Measurements from ENCODE around the gene DPY19L3. TPM values are rescaled to one million over a fixed set of nuclear protein-coding genes. Genes with fewer than 3 reads are reported as not detected.

DPY19L3 gene, protein sequence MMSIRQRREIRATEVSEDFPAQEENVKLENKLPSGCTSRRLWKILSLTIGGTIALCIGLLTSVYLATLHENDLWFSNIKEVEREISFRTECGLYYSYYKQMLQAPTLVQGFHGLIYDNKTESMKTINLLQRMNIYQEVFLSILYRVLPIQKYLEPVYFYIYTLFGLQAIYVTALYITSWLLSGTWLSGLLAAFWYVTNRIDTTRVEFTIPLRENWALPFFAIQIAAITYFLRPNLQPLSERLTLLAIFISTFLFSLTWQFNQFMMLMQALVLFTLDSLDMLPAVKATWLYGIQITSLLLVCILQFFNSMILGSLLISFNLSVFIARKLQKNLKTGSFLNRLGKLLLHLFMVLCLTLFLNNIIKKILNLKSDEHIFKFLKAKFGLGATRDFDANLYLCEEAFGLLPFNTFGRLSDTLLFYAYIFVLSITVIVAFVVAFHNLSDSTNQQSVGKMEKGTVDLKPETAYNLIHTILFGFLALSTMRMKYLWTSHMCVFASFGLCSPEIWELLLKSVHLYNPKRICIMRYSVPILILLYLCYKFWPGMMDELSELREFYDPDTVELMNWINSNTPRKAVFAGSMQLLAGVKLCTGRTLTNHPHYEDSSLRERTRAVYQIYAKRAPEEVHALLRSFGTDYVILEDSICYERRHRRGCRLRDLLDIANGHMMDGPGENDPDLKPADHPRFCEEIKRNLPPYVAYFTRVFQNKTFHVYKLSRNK
- total RNA-seq (62.7 TPM), polyA plus RNA-seq (6.9 TPM)

DNA sequence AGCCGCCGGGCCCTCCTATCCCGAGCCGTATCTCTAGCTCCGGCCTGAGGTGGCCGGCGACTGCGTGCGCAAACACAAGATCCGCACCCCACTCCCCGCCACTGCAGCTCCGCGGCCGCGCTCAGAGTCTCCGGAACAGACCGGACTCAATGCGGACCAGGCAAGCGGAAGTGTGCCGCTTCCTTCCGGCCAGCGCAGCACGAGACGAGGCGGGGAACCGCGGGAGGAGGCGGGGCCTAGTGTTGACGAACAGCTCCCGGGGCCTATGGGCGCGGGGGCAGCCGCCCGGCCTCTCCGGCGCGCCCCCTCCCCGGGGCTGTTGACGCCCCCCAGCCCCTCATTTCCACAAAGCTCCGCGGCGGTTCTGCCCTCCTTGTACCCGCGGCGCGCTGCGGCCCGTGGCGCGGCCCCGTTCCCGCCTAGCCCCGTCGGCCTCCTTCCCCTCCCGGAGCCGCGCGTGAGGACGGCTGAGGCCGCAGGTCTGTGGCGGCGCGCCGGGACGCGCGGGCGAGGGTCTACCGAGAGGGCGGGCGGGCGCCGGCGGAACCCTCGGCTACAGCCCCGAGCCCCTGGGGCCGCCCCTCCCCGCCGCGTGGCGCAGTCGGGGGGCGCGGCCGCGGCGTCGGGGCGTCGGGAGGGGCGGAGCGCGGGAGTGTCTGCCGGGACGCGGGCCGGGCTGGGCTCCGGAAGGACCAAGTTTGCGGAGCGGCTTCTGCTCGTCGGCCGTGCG is at the start of gene DPY19L3:
Gene DPY19L3, plus strand, starts transcription at position 340 of the 730 bp plus-strand sequence. CDS start 2,484 bp downstream, outside the sequence.
- peak within 1 kb of the TSS; percentile 100 for H3K27ac ChIP-seq (ENCODE audit: low read depth)

GRCh38 chr19:32357720-32358119 is 47.9 kb upstream of the DPY19L3 start:
- H3K27ac ChIP-seq (ENCODE audit: low read depth), result no peak overlapping the region
- WGBS, result 13% methylated on average over 2 of the region's 2 CpGs
- no peaks in the 10 kb centered on the region for H3K4me1 ChIP-seq (ENCODE audit: insufficient read depth)
- H3K4me3 ChIP-seq (ENCODE audit: low read depth, low read length), result no peak overlapping the region
- peaks cover 7% of the 10 kb centered on the region for H3K36me3 ChIP-seq (ENCODE audit: insufficient read depth)
- no peak for DNase-seq (ENCODE audit: extremely low spot score)

More for the DNA sequence above, at the start of gene DPY19L3:
- Histone ChIP-seq H3K36me3 (ENCODE audit: insufficient read depth) (no peaks in the 10 kb centered on the region), H3K4me1 (ENCODE audit: insufficient read depth) (no peaks in the 10 kb centered on the region), H3K4me3 (ENCODE audit: low read depth, low read length) (peak within 1 kb of the TSS; percentile 98)
- DNase-seq (ENCODE audit: extremely low spot score), result peak; percentile 85
- WGBS, result under 1% methylated on average over 104 of the region's 104 CpGs

DNA sequence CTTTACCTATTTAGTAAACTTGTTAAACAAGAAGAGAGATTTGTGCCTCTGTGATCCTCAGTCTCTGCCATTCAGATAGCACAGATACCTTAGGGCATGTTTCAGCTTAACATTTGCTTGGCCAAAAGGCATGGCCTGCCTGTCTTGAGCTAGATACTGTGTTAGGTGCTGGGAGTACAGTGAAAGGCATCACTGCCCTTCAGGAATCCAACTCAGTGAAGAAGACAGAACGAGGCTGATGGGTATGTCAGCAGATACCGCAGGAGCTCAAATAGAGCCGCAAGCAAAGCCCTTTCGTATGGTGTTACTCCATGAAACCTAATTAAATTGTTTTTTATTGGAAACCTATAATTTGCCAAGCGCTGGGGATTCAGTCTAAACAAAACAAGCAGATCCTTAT is 47.2 kb upstream of the DPY19L3 start:
- WGBS, result 78% methylated on average over 5 of the region's 5 CpGs
- Histone ChIP-seq H3K4me3 (ENCODE audit: low read depth, low read length) (no peak overlapping the region), H3K36me3 (ENCODE audit: insufficient read depth) (peaks cover 5% of the 10 kb centered on the region), H3K4me1 (ENCODE audit: insufficient read depth) (no peaks in the 10 kb centered on the region), H3K27ac (ENCODE audit: low read depth) (no peak overlapping the region)
- DNase-seq (ENCODE audit: extremely low spot score), result no peak

DNA sequence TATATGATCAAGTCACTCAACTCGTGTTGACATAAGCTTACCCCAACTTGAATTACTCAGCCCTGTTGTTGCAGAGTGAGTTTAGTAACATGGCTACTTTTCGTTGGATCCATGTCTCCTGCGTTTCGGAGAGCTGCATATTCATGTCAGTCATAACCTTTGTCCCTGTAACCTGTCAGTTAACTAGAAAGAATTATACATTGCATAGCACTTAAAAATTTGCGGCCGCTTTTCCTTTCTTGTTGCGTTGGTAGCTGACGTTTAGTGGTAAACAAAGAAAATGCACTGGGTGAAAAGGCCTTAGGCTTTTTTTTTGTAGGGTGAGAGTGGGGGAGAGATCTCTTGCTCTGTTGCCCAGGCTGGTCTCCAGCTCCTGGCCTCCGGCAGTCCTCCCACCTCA is 46.0 kb upstream of the DPY19L3 start:
- Histone ChIP-seq H3K27ac (ENCODE audit: low read depth) (no peak overlapping the region), H3K4me3 (ENCODE audit: low read depth, low read length) (no peak overlapping the region), H3K4me1 (ENCODE audit: insufficient read depth) (no peaks in the 10 kb centered on the region), H3K36me3 (ENCODE audit: insufficient read depth) (peaks cover 3% of the 10 kb centered on the region)
- DNase-seq (ENCODE audit: extremely low spot score), result no peak
- 85% methylated on average over 9 of the region's 9 CpGs for WGBS

DNA sequence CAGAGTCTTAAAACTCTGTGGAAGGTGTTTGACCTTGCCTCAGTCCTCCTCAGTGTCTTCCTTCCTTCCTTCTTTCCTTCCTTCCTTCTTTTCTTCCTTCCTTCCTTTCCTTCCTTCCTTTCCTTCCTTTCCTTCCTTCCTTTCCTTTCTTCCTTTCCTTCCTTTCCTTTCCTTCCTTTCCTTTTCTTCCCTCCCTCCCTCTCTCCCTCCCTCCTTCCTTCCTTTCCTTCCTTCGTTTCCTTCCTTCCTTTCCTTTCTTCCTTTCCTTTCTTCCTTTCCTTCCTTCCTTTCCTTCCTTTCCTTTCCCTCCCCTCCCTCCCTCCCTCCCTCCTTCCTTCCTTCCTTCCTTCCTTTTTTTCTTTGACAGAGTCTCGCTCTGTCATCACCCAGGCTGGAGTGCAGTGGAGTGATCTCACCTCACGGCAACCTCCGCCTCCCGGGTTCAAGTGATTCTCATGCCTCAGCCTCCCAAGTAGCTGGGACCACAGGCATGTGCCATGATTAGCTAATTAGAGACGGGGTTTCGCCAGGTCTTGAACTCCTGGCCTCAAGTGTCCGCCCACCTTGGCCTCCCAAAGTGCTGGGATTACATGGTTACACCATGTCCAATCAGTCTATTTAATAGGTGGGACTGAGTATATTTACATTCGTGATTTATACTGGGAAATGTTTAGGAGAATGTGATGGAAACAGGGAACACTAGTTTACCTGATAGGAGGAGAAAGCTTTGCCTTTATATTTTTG is 43.8 kb upstream of the DPY19L3 start:
- no peak for DNase-seq (ENCODE audit: extremely low spot score)
- Histone ChIP-seq H3K4me1 (ENCODE audit: insufficient read depth) (no peaks in the 10 kb centered on the region), H3K4me3 (ENCODE audit: low read depth, low read length) (no peak overlapping the region), H3K36me3 (ENCODE audit: insufficient read depth) (peaks cover 3% of the 10 kb centered on the region), H3K27ac (ENCODE audit: low read depth) (no peak overlapping the region)
- 94% methylated on average over 9 of the region's 9 CpGs for WGBS

DNA sequence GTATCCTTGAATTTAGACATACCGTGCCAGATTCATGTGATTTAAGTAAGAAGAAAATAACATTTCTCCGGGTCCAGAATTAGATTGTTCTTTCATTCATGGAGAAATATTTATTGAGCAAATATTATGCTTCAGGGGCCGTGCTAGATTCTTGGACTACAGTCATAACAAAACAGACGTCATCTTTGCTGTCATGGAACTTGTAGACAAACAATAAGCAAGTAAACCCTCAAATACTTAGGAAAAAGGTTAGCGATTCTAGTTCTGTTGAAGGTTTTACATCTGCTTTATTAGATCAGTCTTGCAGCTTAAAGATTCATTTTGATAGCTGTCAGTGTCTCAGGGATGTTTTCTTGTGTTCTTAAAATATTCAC is 43.3 kb upstream of the DPY19L3 start:
- 88% methylated on average over 5 of the region's 5 CpGs for WGBS
- Histone ChIP-seq H3K36me3 (ENCODE audit: insufficient read depth) (peaks cover 3% of the 10 kb centered on the region), H3K27ac (ENCODE audit: low read depth) (no peak overlapping the region), H3K4me3 (ENCODE audit: low read depth, low read length) (no peak overlapping the region), H3K4me1 (ENCODE audit: insufficient read depth) (no peaks in the 10 kb centered on the region)
- no peak for DNase-seq (ENCODE audit: extremely low spot score)

DNA sequence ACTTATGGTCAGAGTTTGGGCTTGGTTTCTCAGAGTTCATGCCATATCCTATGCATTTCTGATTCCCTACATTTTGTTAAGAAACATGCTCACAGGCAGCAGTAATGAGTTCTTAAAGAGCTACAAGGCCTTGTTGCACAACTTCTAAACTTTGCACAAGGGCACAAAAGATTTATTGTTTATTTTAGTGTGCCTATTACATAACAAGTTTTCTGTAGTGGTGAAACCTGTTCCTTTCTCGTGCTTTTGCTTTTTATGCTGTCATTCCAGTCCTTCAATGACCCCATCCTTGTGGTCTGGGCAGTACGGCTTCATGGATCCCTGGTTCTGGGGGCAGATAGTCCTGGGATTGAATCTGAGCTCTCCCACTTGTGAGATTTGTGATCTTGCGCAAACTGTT is 42.4 kb upstream of the DPY19L3 start:
- WGBS, result 82% methylated on average over 3 of the region's 3 CpGs
- DNase-seq (ENCODE audit: extremely low spot score), result no peak
- H3K36me3 ChIP-seq (ENCODE audit: insufficient read depth), result peaks cover 3% of the 10 kb centered on the region
- no peak overlapping the region for H3K4me3 ChIP-seq (ENCODE audit: low read depth, low read length)
- peak overlapping the region; percentile 6 for H3K27ac ChIP-seq (ENCODE audit: low read depth)
- no peaks in the 10 kb centered on the region for H3K4me1 ChIP-seq (ENCODE audit: insufficient read depth)

DNA sequence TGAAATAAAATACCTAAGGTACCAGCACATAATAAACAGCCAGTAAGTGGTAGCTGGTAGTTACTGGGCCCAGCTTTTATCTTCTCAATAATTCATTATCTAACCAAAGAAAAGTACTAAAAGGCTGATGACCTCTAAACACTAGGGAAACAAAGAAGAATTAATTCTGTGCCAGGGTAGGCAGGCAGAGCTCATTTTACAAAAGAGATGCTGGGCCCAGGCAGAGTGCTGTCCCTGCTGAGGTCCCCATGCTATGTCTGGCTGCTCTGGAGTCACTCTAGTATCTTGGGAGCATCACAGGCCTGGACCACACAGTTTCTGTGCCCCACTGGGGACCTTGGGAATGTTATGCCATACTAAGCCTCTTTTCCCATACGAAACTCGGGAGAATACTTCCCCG is 41.9 kb upstream of the DPY19L3 start:
- DNase-seq (ENCODE audit: extremely low spot score), result no peak
- 92% methylated on average over 3 of the region's 3 CpGs for WGBS
- no peaks in the 10 kb centered on the region for H3K4me1 ChIP-seq (ENCODE audit: insufficient read depth)
- H3K27ac ChIP-seq (ENCODE audit: low read depth), result peak overlapping the region; percentile 39
- H3K4me3 ChIP-seq (ENCODE audit: low read depth, low read length), result no peak overlapping the region
- peaks cover under 1% of the 10 kb centered on the region for H3K36me3 ChIP-seq (ENCODE audit: insufficient read depth)

GRCh38 chr19:32364040-32364439 is 41.5 kb upstream of the DPY19L3 start:
- Histone ChIP-seq H3K4me1 (ENCODE audit: insufficient read depth) (no peaks in the 10 kb centered on the region), H3K27ac (ENCODE audit: low read depth) (no peak overlapping the region), H3K36me3 (ENCODE audit: insufficient read depth) (no peaks in the 10 kb centered on the region), H3K4me3 (ENCODE audit: low read depth, low read length) (no peak overlapping the region)
- no peak for DNase-seq (ENCODE audit: extremely low spot score)
- 93% methylated on average over 1 of the region's 1 CpG for WGBS

GRCh38 chr19:32367063-32367462 is 38.5 kb upstream of the DPY19L3 start:
- Histone ChIP-seq H3K36me3 (ENCODE audit: insufficient read depth) (no peaks in the 10 kb centered on the region), H3K4me3 (ENCODE audit: low read depth, low read length) (no peak overlapping the region), H3K4me1 (ENCODE audit: insufficient read depth) (no peaks in the 10 kb centered on the region), H3K27ac (ENCODE audit: low read depth) (no peak overlapping the region)
- 83% methylated on average over 6 of the region's 6 CpGs for WGBS
- DNase-seq (ENCODE audit: extremely low spot score), result no peak

GRCh38 chr19:32367948-32368536 is 37.5 kb upstream of the DPY19L3 start:
- Histone ChIP-seq H3K4me3 (ENCODE audit: low read depth, low read length) (no peak overlapping the region), H3K36me3 (ENCODE audit: insufficient read depth) (no peaks in the 10 kb centered on the region), H3K4me1 (ENCODE audit: insufficient read depth) (no peaks in the 10 kb centered on the region), H3K27ac (ENCODE audit: low read depth) (no peak overlapping the region)
- DNase-seq (ENCODE audit: extremely low spot score), result no peak
- WGBS, result 90% methylated on average over 3 of the region's 3 CpGs

- H3K4me1 ChIP-seq (ENCODE audit: insufficient read depth), result no peaks in the 10 kb centered on the region
- no peak for DNase-seq (ENCODE audit: extremely low spot score)
- no peak overlapping the region for H3K4me3 ChIP-seq (ENCODE audit: low read depth, low read length)
- no peak overlapping the region for H3K27ac ChIP-seq (ENCODE audit: low read depth)
- 83% methylated on average over 2 of the region's 2 CpGs for WGBS
- H3K36me3 ChIP-seq (ENCODE audit: insufficient read depth), result no peaks in the 10 kb centered on the region
Measured at GRCh38 chr19:32368787-32369186, 36.8 kb upstream of the DPY19L3 start.

Measured in urinary bladder (tissue), 4 donors.